Astrocyte (in vitro differentiated cells and primary cell): ENCODE data around the gene MLN. TPM values are rescaled to one million over a fixed set of nuclear protein-coding genes. Genes with fewer than 3 reads are reported as not detected.

ENCODE experiments used
- DNase-seq: peaks from one replicate; pipeline ENCODE4 v3.0.0-alpha.2; 2010; ENCODE audit warnings: low read depth
- FAIRE-seq: peaks from 2 replicates; lab custom pipeline; 2011; peaks lifted over from hg19 to GRCh38; lab: Jason Lieb, UNC
- H2AFZ ChIP-seq: 2 replicates; pipeline ENCODE4 v1.6.0; 2012; ENCODE audit warnings: low read depth, low read length, inconsistent platforms
- H3K27ac ChIP-seq: 2 replicates; pipeline ENCODE4 v1.5.1; 2011; ENCODE audit warnings: low read depth, low read length, inconsistent platforms
- H3K27me3 ChIP-seq: 2 replicates; pipeline ENCODE4 v1.6.0; 2011; ENCODE audit warnings: low read length, inconsistent platforms; ENCODE audit not compliant: insufficient read depth
- H3K36me3 ChIP-seq: 2 replicates; pipeline ENCODE4 v1.5.1; 2011; ENCODE audit warnings: low read length, inconsistent platforms; ENCODE audit not compliant: insufficient read depth
- H3K4me1 ChIP-seq: 2 replicates; pipeline ENCODE4 v1.5.1; 2011; ENCODE audit warnings: low read length, inconsistent platforms; ENCODE audit not compliant: insufficient read depth
- H3K4me2 ChIP-seq: 2 replicates; pipeline ENCODE4 v1.6.0; 2012; ENCODE audit warnings: low read length, inconsistent platforms
- H3K4me3 ChIP-seq: 2 replicates; pipeline ENCODE4 v1.5.1; 2011; ENCODE audit warnings: low read depth, mild to moderate bottlenecking, low read length, inconsistent platforms; ENCODE audit not compliant: insufficient read depth
- H3K79me2 ChIP-seq: 2 replicates; pipeline ENCODE4 v1.6.0; 2012; ENCODE audit warnings: mild to moderate bottlenecking, low read length, inconsistent platforms; ENCODE audit not compliant: insufficient read depth
- H3K9ac ChIP-seq: 2 replicates; pipeline ENCODE4 v1.6.0; 2012; ENCODE audit warnings: mild to moderate bottlenecking, low read length, inconsistent platforms
- H3K9me3 ChIP-seq: 2 replicates; pipeline ENCODE4 v1.5.1; 2012; ENCODE audit warnings: low read depth, mild to moderate bottlenecking, low read length, inconsistent platforms; ENCODE audit not compliant: insufficient read depth
- H4K20me1 ChIP-seq: 2 replicates; pipeline ENCODE4 v1.6.0; 2012; ENCODE audit warnings: low read length, inconsistent platforms; ENCODE audit not compliant: insufficient read depth
- H3K27ac Mint-ChIP-seq: one replicate; pipeline ENCODE4 v1.8.0; 2021; ENCODE audit warnings: mild to moderate bottlenecking, mixed read lengths; ENCODE audit not compliant: unreplicated experiment
- H3K27me3 Mint-ChIP-seq: one replicate; pipeline ENCODE4 v1.8.0; 2021; ENCODE audit warnings: low read depth, mixed read lengths; ENCODE audit not compliant: unreplicated experiment
- H3K36me3 Mint-ChIP-seq: one replicate; pipeline ENCODE4 v1.8.0; 2021; ENCODE audit warnings: low read depth, mixed read lengths; ENCODE audit not compliant: unreplicated experiment
- H3K4me1 Mint-ChIP-seq: one replicate; pipeline ENCODE4 v1.8.0; 2021; ENCODE audit warnings: low read depth, mixed read lengths; ENCODE audit not compliant: unreplicated experiment
- H3K4me3 Mint-ChIP-seq: one replicate; pipeline ENCODE4 v1.8.0; 2021; ENCODE audit warnings: mild to moderate bottlenecking, moderate library complexity, mixed read lengths; ENCODE audit not compliant: unreplicated experiment
- H3K9me3 Mint-ChIP-seq: one replicate; pipeline ENCODE4 v1.8.0; 2021; ENCODE audit warnings: mild to moderate bottlenecking, mixed read lengths; ENCODE audit not compliant: unreplicated experiment
- EZH2 ChIP-seq: IDR thresholded peaks from 2 replicates; pipeline ENCODE4 v1.6.1; 2012; ENCODE audit warnings: mild to moderate bottlenecking, low read length, inconsistent platforms; ENCODE audit not compliant: insufficient read depth
- total RNA-seq: library from RNA; stranded (reverse); gene quantifications from 2 replicates; pipeline ENCODE4 v1.2.1, GENCODE V29; 2021
- TF ChIP-seq, protein P1 (sequence below): IDR thresholded peaks from 2 replicates; pipeline ENCODE4 v1.5.1; 2011; ENCODE audit warnings: low read depth, mild to moderate bottlenecking, inconsistent platforms, low read length, moderate library complexity; ENCODE audit not compliant: insufficient read depth

The MLN gene
- total RNA-seq, 1 donor from 2014 or later: not detected

DNA sequence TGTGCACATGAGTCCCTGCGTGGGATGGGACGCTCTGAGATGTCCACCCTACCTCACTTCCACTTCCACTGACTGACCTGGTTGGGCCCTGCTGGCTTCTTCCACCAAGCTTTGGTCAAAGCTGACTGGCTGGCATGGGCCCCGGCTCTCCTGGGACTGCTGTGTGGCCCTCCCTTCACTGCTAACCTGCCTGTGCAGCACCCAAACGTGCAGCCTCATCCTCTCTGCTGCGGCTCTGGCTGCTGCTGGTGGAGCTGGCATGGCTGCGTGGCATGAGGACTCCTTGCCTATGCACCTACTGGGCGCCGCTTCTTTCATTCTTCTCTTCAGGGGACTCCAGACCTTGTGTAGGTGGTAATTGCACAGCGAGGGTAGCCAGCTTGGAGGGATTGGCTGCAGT, 38.4 kb downstream of the MLN start:
- peaks cover 7% of the 10 kb centered on the region for H3K9me3 Mint-ChIP-seq
- no peak for FAIRE-seq

DNA sequence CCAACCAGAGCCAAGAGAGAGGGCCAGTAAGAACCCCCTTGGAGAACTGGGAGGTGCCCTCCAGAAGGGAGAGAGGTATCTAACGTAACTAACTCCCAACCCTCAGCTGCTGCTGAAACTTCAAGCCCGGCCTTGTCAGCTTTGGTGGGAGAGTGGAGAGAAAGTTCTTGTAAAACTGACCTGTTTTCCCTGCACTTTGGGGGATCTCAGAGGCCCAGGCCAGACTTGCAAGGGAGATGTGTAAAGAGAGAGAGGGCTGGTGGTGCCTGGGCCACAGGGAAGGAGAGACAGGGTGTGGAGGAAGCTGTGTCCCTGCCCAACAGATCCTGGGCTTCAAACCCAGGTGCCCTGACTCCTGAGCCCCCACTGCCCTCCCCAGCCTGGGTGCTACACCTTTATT, 39.8 kb downstream of the MLN start:
- H3K9me3 ChIP-seq: peaks cover 4% of the 10 kb centered on the region
- Mint-ChIP-seq H3K27me3 (peaks cover 24% of the 10 kb centered on the region), H3K4me1 (peaks cover 7% of the 10 kb centered on the region), H3K36me3 (peaks cover 3% of the 10 kb centered on the region), H3K9me3 (peaks cover 7% of the 10 kb centered on the region), H3K4me3 (no peak overlapping the region), H3K27ac (no peak overlapping the region)
- no peak overlapping the region for H2AFZ ChIP-seq
- H4K20me1 ChIP-seq: no peaks in the 10 kb centered on the region
- no peak overlapping the region for H3K27ac ChIP-seq
- H3K36me3 ChIP-seq: no peaks in the 10 kb centered on the region
- H3K79me2 ChIP-seq: no peaks in the 10 kb centered on the region
- no peak overlapping the region for H3K4me2 ChIP-seq
- no peaks in the 10 kb centered on the region for H3K4me1 ChIP-seq
- H3K9ac ChIP-seq: no peak overlapping the region
- DNase-seq (no peak), FAIRE-seq (no peak)
- H3K4me3 ChIP-seq: no peak overlapping the region
- TF ChIP-seq, protein P1, sequence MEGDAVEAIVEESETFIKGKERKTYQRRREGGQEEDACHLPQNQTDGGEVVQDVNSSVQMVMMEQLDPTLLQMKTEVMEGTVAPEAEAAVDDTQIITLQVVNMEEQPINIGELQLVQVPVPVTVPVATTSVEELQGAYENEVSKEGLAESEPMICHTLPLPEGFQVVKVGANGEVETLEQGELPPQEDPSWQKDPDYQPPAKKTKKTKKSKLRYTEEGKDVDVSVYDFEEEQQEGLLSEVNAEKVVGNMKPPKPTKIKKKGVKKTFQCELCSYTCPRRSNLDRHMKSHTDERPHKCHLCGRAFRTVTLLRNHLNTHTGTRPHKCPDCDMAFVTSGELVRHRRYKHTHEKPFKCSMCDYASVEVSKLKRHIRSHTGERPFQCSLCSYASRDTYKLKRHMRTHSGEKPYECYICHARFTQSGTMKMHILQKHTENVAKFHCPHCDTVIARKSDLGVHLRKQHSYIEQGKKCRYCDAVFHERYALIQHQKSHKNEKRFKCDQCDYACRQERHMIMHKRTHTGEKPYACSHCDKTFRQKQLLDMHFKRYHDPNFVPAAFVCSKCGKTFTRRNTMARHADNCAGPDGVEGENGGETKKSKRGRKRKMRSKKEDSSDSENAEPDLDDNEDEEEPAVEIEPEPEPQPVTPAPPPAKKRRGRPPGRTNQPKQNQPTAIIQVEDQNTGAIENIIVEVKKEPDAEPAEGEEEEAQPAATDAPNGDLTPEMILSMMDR: no peak
- no peak for TF ChIP-seq EZH2
- no peaks in the 10 kb centered on the region for H3K27me3 ChIP-seq

More for the DNA sequence above, 38.4 kb downstream of the MLN start:
- Histone ChIP-seq H3K27ac (no peak overlapping the region), H3K4me3 (no peak overlapping the region), H3K9me3 (peaks cover 4% of the 10 kb centered on the region), H3K9ac (no peak overlapping the region), H2AFZ (no peak overlapping the region), H3K79me2 (no peaks in the 10 kb centered on the region), H4K20me1 (no peaks in the 10 kb centered on the region), H3K4me1 (peaks cover 8% of the 10 kb centered on the region), H3K36me3 (no peaks in the 10 kb centered on the region), H3K4me2 (no peak overlapping the region), H3K27me3 (no peaks in the 10 kb centered on the region)
- H3K27me3 Mint-ChIP-seq: peaks cover 24% of the 10 kb centered on the region
- no peak for DNase-seq
- peaks cover 14% of the 10 kb centered on the region for H3K4me1 Mint-ChIP-seq
- H3K36me3 Mint-ChIP-seq: peaks cover 3% of the 10 kb centered on the region
- peak overlapping the region; percentile 26 for H3K27ac Mint-ChIP-seq
- TF ChIP-seq, protein P1: no peak
- no peak for TF ChIP-seq EZH2
- H3K4me3 Mint-ChIP-seq: no peak overlapping the region

DNA sequence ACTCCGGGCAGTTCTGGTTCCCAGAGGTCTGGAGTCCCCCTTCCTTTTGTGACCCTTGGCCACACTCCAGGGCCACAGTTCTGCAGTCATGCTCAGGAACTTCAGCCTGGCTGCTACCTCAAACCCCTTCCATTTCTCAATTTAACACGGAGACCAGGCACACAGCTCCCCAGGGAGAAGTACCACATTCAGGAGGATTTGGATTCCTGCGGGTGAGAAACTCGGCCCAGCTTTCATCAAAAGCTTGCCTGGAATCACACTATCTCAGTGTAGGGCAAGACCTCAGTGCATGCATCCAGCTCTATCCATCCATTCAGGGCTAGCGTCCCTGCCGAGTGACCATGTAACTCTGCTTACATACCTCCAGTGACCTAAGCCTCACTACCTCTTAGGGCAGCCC, 40.3 kb downstream of the MLN start:
- DNase-seq (no peak), FAIRE-seq (no peak)
- Histone ChIP-seq H4K20me1 (no peaks in the 10 kb centered on the region), H3K4me3 (no peak overlapping the region), H3K27me3 (no peaks in the 10 kb centered on the region), H3K9ac (no peak overlapping the region), H3K4me2 (no peak overlapping the region), H3K27ac (no peak overlapping the region), H3K4me1 (no peaks in the 10 kb centered on the region), H3K36me3 (no peaks in the 10 kb centered on the region), H3K79me2 (no peaks in the 10 kb centered on the region), H2AFZ (no peak overlapping the region), H3K9me3 (peaks cover 4% of the 10 kb centered on the region)
- Mint-ChIP-seq H3K4me1 (peaks cover 3% of the 10 kb centered on the region), H3K27me3 (peaks cover 24% of the 10 kb centered on the region), H3K4me3 (no peak overlapping the region), H3K9me3 (peaks cover 7% of the 10 kb centered on the region), H3K27ac (no peak overlapping the region), H3K36me3 (peaks cover 3% of the 10 kb centered on the region)
- TF ChIP-seq, protein P1: no peak
- TF ChIP-seq EZH2: no peak
